ENCODE data around the gene PGAP2.

GRCh38 chr11:3807909-3808860, at the start of gene PGAP2:
- peak; percentile 77 to 89 (median 88) for TF ChIP-seq CTCF (optimal IDR thresholded peaks at IDR 0.05 in 1 of 3, IDR thresholded peaks at IDR 0.05 in 1 of 3, conservative IDR thresholded peaks at IDR 0.05 in 1 of 3; ENCODE audit: extremely low read depth in 1 of 3, insufficient read depth in 2 of 3, low read length in 3 of 3)
- TF ChIP-seq EZH2 (IDR thresholded peaks at IDR 0.05; ENCODE audit: low read length): no peak
